Spleen (tissue), 13 donors: ENCODE measurements around the gene HLA-C. TPM values are rescaled to one million over a fixed set of nuclear protein-coding genes. Genes with fewer than 3 reads are reported as not detected.
A peak's percentile ranks its signal among the peaks of the same experiment; 100 is the strongest.

Experiments
- DNase-seq: peaks from one replicate; pipeline ENCODE4 v3.0.0-alpha.2; 2020
- H3K27ac ChIP-seq, 8 donors: fragments of 200-600 bp; sonication (generic) in 7 of 8; 1 replicate in 4 of 8; 2 replicates in 4 of 8; pipeline versions ENCODE4 v1.5.0 to v1.8.0; 2016 to 2021; ENCODE audit warnings: inconsistent platforms in 4 of 8, mild to moderate bottlenecking in 4 of 8, moderate library complexity in 1 of 8
- H3K27me3 ChIP-seq, 7 donors: fragments of 200-600 bp; sonication (generic) in 6 of 7; replicated peaks in 1 of 7; 1 replicate in 4 of 7; 2 replicates in 3 of 7; pipeline versions ENCODE4 v1.5.0 to v1.8.0; 2016 to 2021; ENCODE audit warnings: inconsistent platforms in 3 of 7, mild to moderate bottlenecking in 1 of 7
- H3K36me3 ChIP-seq, 6 donors: fragments of 200-600 bp; sonication (generic) in 5 of 6; 1 replicate in 4 of 6; 2 replicates in 2 of 6; pipeline versions ENCODE4 v1.5.0 to v1.8.0; 2016 to 2021; ENCODE audit warnings: inconsistent platforms in 2 of 6
- H3K4me1 ChIP-seq, 6 donors: fragments of 200-600 bp; sonication (generic) in 5 of 6; 1 replicate in 3 of 6; 2 replicates in 3 of 6; pipeline versions ENCODE4 v1.5.0 to v1.8.0; 2016 to 2021; ENCODE audit warnings: inconsistent platforms in 3 of 6
- H3K4me3 ChIP-seq, 8 donors: fragments of 200-600 bp; sonication (generic) in 7 of 8; 1 replicate in 4 of 8; 2 replicates in 4 of 8; pipeline versions ENCODE4 v1.5.0 to v1.8.0; 2016 to 2021; ENCODE audit warnings: inconsistent platforms in 4 of 8, mild to moderate bottlenecking in 4 of 8, moderate library complexity in 2 of 8
- H3K9me3 ChIP-seq, 8 donors: fragments of 200-600 bp; sonication (generic) in 7 of 8; 1 replicate in 4 of 8; 2 replicates in 4 of 8; pipeline versions ENCODE4 v1.5.0 to v1.8.0; 2016 to 2021; ENCODE audit warnings: inconsistent platforms in 4 of 8
- CTCF ChIP-seq, 11 experiments: fragments of 200-600 bp in 7 of 11; fragments of 450-650 bp in 4 of 11; sonication (generic) in 4 of 11; IDR thresholded peaks in 8 of 11; conservative IDR thresholded peaks in 3 of 11; 1 replicate in 7 of 11; 2 replicates in 4 of 11; pipeline versions ENCODE4 v1.4.0 to v1.8.0; 2016 to 2021; ENCODE audit warnings: antibody characterized with exemption in 11 of 11, inconsistent platforms in 4 of 11, mild to moderate bottlenecking in 1 of 11
- POLR2A ChIP-seq, 3 donors: fragments of 450-650 bp; IDR thresholded peaks; one replicate each; pipeline ENCODE4 v1.5.1; 2017; ENCODE audit warnings: antibody characterized with exemption in 3 of 3, mild to moderate bottlenecking in 1 of 3
- POLR2AphosphoS5 ChIP-seq, 3 donors: sonication (generic); formaldehyde crosslinking; IDR thresholded peaks; one replicate each; pipeline ENCODE4 v1.5.1; 2017; ENCODE audit warnings: antibody characterized with exemption in 3 of 3
- WGBS, 5 donors: extraction: QIAGEN DNeasy Blood & Tissue Kit in 3 of 5; methylation state at CpG; one replicate each; pipeline versions ENCODE4 v1.1.5 to v1.1.7; 2013 to 2018; 5-methylcytosine and 5-hydroxymethylcytosine counted together
- intact Hi-C: fragments of 100-400 bp; cut with DNase I; formaldehyde crosslinking; loops from one replicate; pipeline ENCODE4 v1.15.0; 2023; ENCODE audit warnings: low total_unique reads
- long read RNA-seq, 2 donors: transcript quantifications; one replicate each; lab custom pipeline, GENCODE V29; 2026
- polyA plus RNA-seq, 3 donors: library from polyadenylated mRNA; stranded (reverse); fragments of 200-250 nt; gene quantifications; one replicate each; pipeline ENCODE4 v1.2.1, GENCODE V29; 2013
- total RNA-seq, 7 donors: library from RNA; depleted of rRNA in 3 of 7; stranded (reverse); fragments of >200 nt in 3 of 7; fragmentation: NEBNext Ultra II Directional in 4 of 7; extraction: Animal tissue kit (Norgen Biotek cat#: 25700) in 4 of 7; gene quantifications; one replicate each; pipeline versions ENCODE4 v1.1.0 to v1.2.1, GENCODE V29; 2016 to 2021
- donor health status: healthy with polysubstance abuse.
- donor health status: DM: no; HTN: no; CAD: no; lungs with moderate emphysema.
- donor health status: DM: no; HTN: no; CAD: no.
- donor health status: Bipolar disorder and iron deficiency.
- donor health status: healthy.
- donor health status: DM: no; HTN: no; CAD: no.
- donor health status: DM: yes; HTN: yes; CAD: no.

Gene HLA-C
- 1,000 to 10,000 TPM in 5 of 7 donors, 100 to 1,000 TPM in 2; 484 to 2,036 (median 1,738) TPM for total RNA-seq
- polyA plus RNA-seq: 100 to 1,000 TPM; 368 to 960 (median 400) TPM
- long read RNA-seq, donor 1, transcript HLA-C-208 (6 exons, 1,880 nt): minor isoform, 10 of 334 reads
- long read RNA-seq, donor 1, transcript HLA-C-201 (8 exons, 1,536 nt): major isoform, 117 of 334 reads
- long read RNA-seq, donor 1, transcript HLA-C-205 (2 exons, 754 nt): minor isoform, 6 of 334 reads
- long read RNA-seq, donor 1, transcript HLA-C-203 (8 exons, 1,554 nt): minor isoform, 16 of 334 reads
- long read RNA-seq, donor 1, partial matches to known transcripts: 159 of 334 reads
- long read RNA-seq, donor 1, other reads (novel, unspliced or antisense): 19 of 334 reads
- long read RNA-seq, donor 2, transcript HLA-C-207 (2 exons, 862 nt): minor isoform, 10 of 255 reads
- long read RNA-seq, donor 2, transcript HLA-C-205 (2 exons, 754 nt): minor isoform, 9 of 255 reads
- long read RNA-seq, donor 2, transcript HLA-C-201 (8 exons, 1,536 nt): major isoform, 123 of 255 reads
- long read RNA-seq, donor 2, transcript HLA-C-203 (8 exons, 1,554 nt): minor isoform, 22 of 255 reads
- long read RNA-seq, donor 2, partial matches to known transcripts: 68 of 255 reads
- long read RNA-seq, donor 2, other reads (novel, unspliced or antisense): 12 of 255 reads

- H3K27ac ChIP-seq: peak within 1 kb of the TSS; percentile 93 to 100 (median 98)
- peak within 1 kb of the TSS; percentile 53 to 93 (median 70) for H3K4me3 ChIP-seq
- peaks cover 9 to 47% (median 38%) of the 10 kb centered on the region in 6 donors for H3K4me1 ChIP-seq
- intact Hi-C loops: loop anchor here (5.0 kb wide), 1 partner anchor 81 kb away; no protein-coding TSS in a partner anchor
- TF ChIP-seq POLR2A (IDR thresholded peaks at IDR 0.05): peak in 2 of 3 donors; percentile 46 to 95
- TF ChIP-seq CTCF (IDR thresholded peaks at IDR 0.05 in 8 of 11, conservative IDR thresholded peaks at IDR 0.05 in 3 of 11): no peak
- peak; percentile 90 to 99 (median 93) for TF ChIP-seq POLR2AphosphoS5 (IDR thresholded peaks at IDR 0.05)
- H3K27me3 ChIP-seq: no peaks in the 10 kb centered on the region
- peaks cover 0 to 36% (median 31%) of the 10 kb centered on the region in 6 donors for H3K36me3 ChIP-seq
- WGBS, 5 donors: 0% methylated on average over 40 to 62 of the region's 62 CpGs
- DNase-seq: peak; percentile 96
- no peaks in the 10 kb centered on the region for H3K9me3 ChIP-seq
These were observed at the start of gene HLA-C for GRCh38 chr6:31271641-31272357. HLA-C (minus strand) TSS chr6:31272092; CDS start chr6:31272071, 21 bp downstream.

GRCh38 chr6:31321005-31321707 is 49.3 kb upstream of the HLA-C start:
- no peak overlapping the region for H3K4me3 ChIP-seq
- 0 to 57% (median 43%) methylated on average over 1 of the region's 1 CpG for WGBS, 5 donors
- H3K9me3 ChIP-seq: no peaks in the 10 kb centered on the region
- H3K4me1 ChIP-seq: no peaks in the 10 kb centered on the region
- no peaks in the 10 kb centered on the region for H3K27me3 ChIP-seq
- H3K36me3 ChIP-seq: no peaks in the 10 kb centered on the region
- intact Hi-C loops: no loop called here
- no peak overlapping the region for H3K27ac ChIP-seq
- DNase-seq: no peak
- TF ChIP-seq POLR2AphosphoS5 (IDR thresholded peaks at IDR 0.05): no peak
- no peak for TF ChIP-seq POLR2A (IDR thresholded peaks at IDR 0.05)
- TF ChIP-seq CTCF (IDR thresholded peaks at IDR 0.05 in 8 of 11, conservative IDR thresholded peaks at IDR 0.05 in 3 of 11): no peak

GRCh38 chr6:31317036-31317435 is 45.1 kb upstream of the HLA-C start:
- H3K27ac ChIP-seq: no peak overlapping the region
- no peak overlapping the region for H3K4me3 ChIP-seq
- DNase-seq: no peak
- 8 to 78% (median 50%) methylated on average over 1 to 2 of the region's 2 CpGs for WGBS, 5 donors
- no peaks in the 10 kb centered on the region for H3K9me3 ChIP-seq
- no peaks in the 10 kb centered on the region for H3K36me3 ChIP-seq
- H3K27me3 ChIP-seq: peaks cover 0 to 10% (median 2%) of the 10 kb centered on the region in 7 donors
- H3K4me1 ChIP-seq: no peaks in the 10 kb centered on the region
- TF ChIP-seq POLR2A (IDR thresholded peaks at IDR 0.05) (no peak), POLR2AphosphoS5 (IDR thresholded peaks at IDR 0.05) (no peak), CTCF (IDR thresholded peaks at IDR 0.05 in 8 of 11, conservative IDR thresholded peaks at IDR 0.05 in 3 of 11) (no peak)
- intact Hi-C loops: no loop called here
